Upper lobe of left lung (tissue), 6 donors: ENCODE data around the gene OAS1. TPM values are rescaled to one million over a fixed set of nuclear protein-coding genes. Genes with fewer than 3 reads are reported as not detected.
A peak's percentile ranks its signal among the peaks of the same experiment; 100 is the strongest.

Source experiments
- ATAC-seq, 2 donors: fragments of 200-7000 bp; cut with Tn5 transposase; one replicate each; pipeline ENCODE4 v1.9.1; 2022; ENCODE audit warnings: mild to moderate bottlenecking in 2 of 2, moderate library complexity in 2 of 2; ENCODE audit not compliant: low FRiP score in 2 of 2
- DNase-seq, 2 donors: peaks; one replicate each; pipeline ENCODE4 v3.0.0-alpha.2; 2019 to 2020
- H3K27ac ChIP-seq, 4 donors: fragments of 200-600 bp; sonication (generic); one replicate each; pipeline ENCODE4 v1.5.1; 2016 to 2019
- H3K27me3 ChIP-seq, 4 donors: fragments of 200-600 bp; sonication (generic); one replicate each; pipeline ENCODE4 v1.5.1; 2017 to 2019
- H3K36me3 ChIP-seq, 4 donors: fragments of 200-600 bp; sonication (generic); one replicate each; pipeline ENCODE4 v1.5.1; 2016 to 2019
- H3K4me1 ChIP-seq, 4 donors: fragments of 200-600 bp; sonication (generic); one replicate each; pipeline ENCODE4 v1.5.1; 2018 to 2019
- H3K4me3 ChIP-seq, 4 donors: fragments of 200-600 bp; sonication (generic); one replicate each; pipeline ENCODE4 v1.5.1; 2017 to 2019; ENCODE audit warnings: mild to moderate bottlenecking in 2 of 4, moderate library complexity in 1 of 4
- H3K9me3 ChIP-seq, 4 donors: fragments of 200-600 bp; sonication (generic); one replicate each; pipeline ENCODE4 v1.5.1; 2018 to 2019
- CTCF ChIP-seq, 6 experiments: fragments of 450-650 bp in 4 of 6; fragments of 200-600 bp in 2 of 6; sonication (generic) in 2 of 6; IDR thresholded peaks; one replicate each; pipeline ENCODE4 v1.5.1; 2016 to 2019; ENCODE audit warnings: antibody characterized with exemption in 6 of 6
- EP300 ChIP-seq, 4 donors: sonication (generic); formaldehyde crosslinking; IDR thresholded peaks; one replicate each; pipeline ENCODE4 v1.5.1; 2017; ENCODE audit warnings: antibody characterized with exemption in 4 of 4, control low read depth in 2 of 4
- POLR2A ChIP-seq, 4 donors: fragments of 450-650 bp; IDR thresholded peaks; one replicate each; pipeline ENCODE4 v1.5.1; 2016 to 2017; ENCODE audit warnings: antibody characterized with exemption in 4 of 4, mild to moderate bottlenecking in 2 of 4
- POLR2AphosphoS5 ChIP-seq, 2 donors: sonication (generic); formaldehyde crosslinking; IDR thresholded peaks; one replicate each; pipeline ENCODE4 v1.5.1; 2017; ENCODE audit warnings: antibody characterized with exemption in 2 of 2
- WGBS, 2 donors: methylation state at CpG; one replicate each; pipeline ENCODE4 v1.1.5; 2017 to 2018; 5-methylcytosine and 5-hydroxymethylcytosine counted together
- total RNA-seq, 6 donors: library from RNA; depleted of rRNA in 4 of 6; stranded (reverse); fragments of >200 nt in 4 of 6; gene quantifications; one replicate each; pipeline versions ENCODE4 v1.1.0 to v1.2.1, GENCODE V29; 2016 to 2021
- donor health status: DM: no; HTN: no; CAD: no; lungs with moderate emphysema.
- donor health status: DM: no; HTN: yes; CAD: no; lungs with severe emphysema.

Gene OAS1
- total RNA-seq, 6 donors from 2014 or later = 20.1 to 70.6 (median 44.0) TPM

- DNase-seq = no peak
- Histone ChIP-seq H3K4me1 (no peaks in the 10 kb centered on the region), H3K27me3 (no peaks in the 10 kb centered on the region), H3K36me3 (peaks cover 0 to 94% (median 63%) of the 10 kb centered on the region in 4 donors), H3K27ac (no peak overlapping the region), H3K4me3 (no peak overlapping the region), H3K9me3 (no peaks in the 10 kb centered on the region)
- no peak for ATAC-seq
- WGBS, 2 donors = 94 to 96% methylated on average over 13 to 14 of the region's 14 CpGs
- TF ChIP-seq POLR2A (IDR thresholded peaks at IDR 0.05) (no peak), CTCF (IDR thresholded peaks at IDR 0.05) (no peak), POLR2AphosphoS5 (IDR thresholded peaks at IDR 0.05) (no peak), EP300 (IDR thresholded peaks at IDR 0.05) (no peak)
Observed at GRCh38 chr12:112963227-112963861, 56.6 kb downstream of the OAS1 start.

GRCh38 chr12:112964067-112964670, 57.4 kb downstream of the OAS1 start:
- 99 to 100% methylated on average over 3 to 6 of the region's 6 CpGs for WGBS, 2 donors
- DNase-seq (no peak), ATAC-seq (no peak)
- no peak overlapping the region for H3K27ac ChIP-seq
- H3K9me3 ChIP-seq = no peaks in the 10 kb centered on the region
- H3K4me1 ChIP-seq = no peaks in the 10 kb centered on the region
- TF ChIP-seq CTCF (IDR thresholded peaks at IDR 0.05) (no peak), POLR2AphosphoS5 (IDR thresholded peaks at IDR 0.05) (no peak), EP300 (IDR thresholded peaks at IDR 0.05) (no peak), POLR2A (IDR thresholded peaks at IDR 0.05) (no peak)
- no peaks in the 10 kb centered on the region for H3K27me3 ChIP-seq
- no peak overlapping the region for H3K4me3 ChIP-seq
- H3K36me3 ChIP-seq = peaks cover 0 to 96% (median 67%) of the 10 kb centered on the region in 4 donors

GRCh38 chr12:112964915-112965314, 58.2 kb downstream of the OAS1 start:
- DNase-seq (no peak), ATAC-seq (peak in 1 of 2 donors; percentile 19)
- WGBS, 2 donors = 90 to 92% methylated on average over 4 of the region's 4 CpGs
- Histone ChIP-seq H3K9me3 (no peaks in the 10 kb centered on the region), H3K4me1 (no peaks in the 10 kb centered on the region), H3K27me3 (no peaks in the 10 kb centered on the region), H3K4me3 (no peak overlapping the region), H3K36me3 (peaks cover 0 to 96% (median 74%) of the 10 kb centered on the region in 4 donors), H3K27ac (no peak overlapping the region)
- TF ChIP-seq CTCF (IDR thresholded peaks at IDR 0.05) = no peak
- no peak for TF ChIP-seq EP300 (IDR thresholded peaks at IDR 0.05)
- no peak for TF ChIP-seq POLR2A (IDR thresholded peaks at IDR 0.05)
- TF ChIP-seq POLR2AphosphoS5 (IDR thresholded peaks at IDR 0.05) = no peak

GRCh38 chr12:112965643-112966042, 58.9 kb downstream of the OAS1 start:
- DNase-seq (peak in 1 of 2 donors; percentile 27), ATAC-seq (no peak)
- no peaks in the 10 kb centered on the region for H3K9me3 ChIP-seq
- peaks cover 0 to under 1% (median 0%) of the 10 kb centered on the region in 4 donors for H3K4me1 ChIP-seq
- TF ChIP-seq EP300 (IDR thresholded peaks at IDR 0.05) (no peak), POLR2AphosphoS5 (IDR thresholded peaks at IDR 0.05) (no peak), CTCF (IDR thresholded peaks at IDR 0.05) (no peak), POLR2A (IDR thresholded peaks at IDR 0.05) (no peak)
- no peak overlapping the region for H3K27ac ChIP-seq
- no peak overlapping the region for H3K4me3 ChIP-seq
- H3K36me3 ChIP-seq = peaks cover 0 to 97% (median 75%) of the 10 kb centered on the region in 4 donors
- 93 to 94% methylated on average over 10 to 15 of the region's 15 CpGs for WGBS, 2 donors
- no peaks in the 10 kb centered on the region for H3K27me3 ChIP-seq
